ENCODE data around the gene SETSIP. TPM values are rescaled to one million over a fixed set of nuclear protein-coding genes. Genes with fewer than 3 reads are reported as not detected.
"Not testable (repeated sequence)": the region's sequence is repeated elsewhere in the genome, so short reads cannot be mapped to it uniquely, and the experiment has no call there.

SETSIP gene
- total RNA-seq, 2 donors from 2014 or later, result not detected

- Histone ChIP-seq H3K36me3 (no peaks in the 10 kb centered on the region), H3K9me3 (no peaks in the 10 kb centered on the region), H3K27me3 (no peaks in the 10 kb centered on the region), H3K9ac (ENCODE audit: low read depth in 2 of 2, low read length in 2 of 2) (peak within 1 kb of the TSS; percentile 75 to 84), H3K4me1 (no peaks in the 10 kb centered on the region), H3K27ac (peak within 1 kb of the TSS; percentile 58), H3K4me3 (peak within 1 kb of the TSS; percentile 88)
- peak; percentile 86 for DNase-seq
- intact Hi-C loops (cut with DNase I), result no loop called here
- TF ChIP-seq CTCF (IDR thresholded peaks at IDR 0.05), result no peak
These were observed 5.1 kb upstream of the SETSIP start, which contains the start of gene BTBD8 for GRCh38 chr1:92080128-92080985. Gene BTBD8, plus strand, starts transcription at chr1:92080345. Its CDS starts 227 bp downstream, at chr1:92080572.

- H3K27me3 ChIP-seq, result no peaks in the 10 kb centered on the region
- no peak overlapping the region for H3K9ac ChIP-seq (ENCODE audit: low read depth in 2 of 2, low read length in 2 of 2)
- no peak overlapping the region for H3K27ac ChIP-seq
- H3K4me3 ChIP-seq, result no peak overlapping the region
- intact Hi-C loops (cut with DNase I), result no loop called here
- no peak for DNase-seq
- no peaks in the 10 kb centered on the region for H3K4me1 ChIP-seq
- no peaks in the 10 kb centered on the region for H3K36me3 ChIP-seq
- no peaks in the 10 kb centered on the region for H3K9me3 ChIP-seq
- TF ChIP-seq CTCF (IDR thresholded peaks at IDR 0.05), result no peak
These were observed 4.2 kb upstream of the SETSIP start for GRCh38 chr1:92079441-92079840.

GRCh38 chr1:92078077-92078476, 2.9 kb upstream of the SETSIP start:
- DNase-seq; H3K9ac ChIP-seq (ENCODE audit: low read depth in 2 of 2, low read length in 2 of 2); H3K4me3 ChIP-seq; H3K9me3 ChIP-seq; H3K4me1 ChIP-seq; H3K36me3 ChIP-seq; H3K27me3 ChIP-seq; H3K27ac ChIP-seq; intact Hi-C loops (cut with DNase I): not testable (repeated sequence)

GRCh38 chr1:92076363-92076762, 1.2 kb upstream of the SETSIP start:
- Histone ChIP-seq H3K27me3 (no peaks in the 10 kb centered on the region), H3K27ac (no peak overlapping the region), H3K4me1 (no peaks in the 10 kb centered on the region), H3K4me3 (no peak overlapping the region), H3K9me3 (no peaks in the 10 kb centered on the region), H3K36me3 (no peaks in the 10 kb centered on the region), H3K9ac (ENCODE audit: low read depth in 2 of 2, low read length in 2 of 2) (no peak overlapping the region)
- TF ChIP-seq CTCF (IDR thresholded peaks at IDR 0.05), result no peak
- intact Hi-C loops (cut with DNase I), result no loop called here
- no peak for DNase-seq

- H3K9ac ChIP-seq (ENCODE audit: low read depth in 2 of 2, low read length in 2 of 2); intact Hi-C loops (cut with DNase I); H3K27ac ChIP-seq; H3K4me1 ChIP-seq; H3K9me3 ChIP-seq; H3K36me3 ChIP-seq; DNase-seq; H3K27me3 ChIP-seq; H3K4me3 ChIP-seq: not testable (repeated sequence)
These were observed 765 bp downstream of the SETSIP start for GRCh38 chr1:92074446-92074845.

- no peak overlapping the region for H3K27ac ChIP-seq
- no peaks in the 10 kb centered on the region for H3K4me1 ChIP-seq
- TF ChIP-seq CTCF (IDR thresholded peaks at IDR 0.05), result no peak
- no peak overlapping the region for H3K9ac ChIP-seq (ENCODE audit: low read depth in 2 of 2, low read length in 2 of 2)
- no peak for DNase-seq
- H3K27me3 ChIP-seq, result no peaks in the 10 kb centered on the region
- H3K9me3 ChIP-seq, result no peaks in the 10 kb centered on the region
- H3K36me3 ChIP-seq, result no peaks in the 10 kb centered on the region
- no peak overlapping the region for H3K4me3 ChIP-seq
- intact Hi-C loops (cut with DNase I), result no loop called here
These were observed 4.3 kb downstream of the SETSIP start for GRCh38 chr1:92070892-92071291.
